CD4-positive, alpha-beta T cell (primary cell): Measurements from ENCODE around the gene KBTBD12. TPM values are rescaled to one million over a fixed set of nuclear protein-coding genes. Genes with fewer than 3 reads are reported as not detected.
"Not testable (repeated sequence)": the region's sequence is repeated elsewhere in the genome, so short reads cannot be mapped to it uniquely, and the experiment has no call there.

ENCODE experiments used
- ATAC-seq: fragments of 200-7000 bp; cut with Tn5 transposase; one replicate; pipeline ENCODE4 v1.10.0; 2022; ENCODE audit warnings: mild to moderate bottlenecking; ENCODE audit not compliant: poor library complexity
- CTCF ChIA-PET: fragments of 350-600 bp; sonication (Branson Sonifier 250); formaldehyde crosslinking; loops from one replicate; lab custom pipeline; 2021; ENCODE audit warnings: antibody characterized with exemption, inconsistent platforms; lab: Charles Lee
- POLR2A ChIA-PET: fragments of 350-600 bp; sonication (Branson Sonifier 250); formaldehyde crosslinking; loops from one replicate; lab custom pipeline; 2021; ENCODE audit warnings: antibody characterized with exemption, inconsistent platforms; lab: Charles Lee
- DNase-seq, 14 experiments: peaks; one replicate each; pipeline ENCODE4 v3.0.0-alpha.2; 2013 to 2020; ENCODE audit warnings: mixed read lengths in 2 of 14
- H3K27ac ChIP-seq, 2 donors: one replicate each; pipeline versions ENCODE4 v1.5.1 to v1.7.0; 2013; ENCODE audit warnings: low read length in 2 of 2, low read depth in 1 of 2, mild to moderate bottlenecking in 1 of 2
- H3K27me3 ChIP-seq, 2 experiments: 1 replicate in 1 of 2; 2 replicates in 1 of 2; pipeline versions ENCODE4 v1.6.1 to v1.7.0; 2013; ENCODE audit warnings: low read length in 2 of 2, control low read depth in 1 of 2, mild to moderate bottlenecking in 1 of 2, moderate library complexity in 1 of 2; ENCODE audit not compliant: insufficient read depth in 2 of 2, control insufficient read depth in 1 of 2
- H3K36me3 ChIP-seq: one replicate; pipeline ENCODE4 v1.6.1; 2013; ENCODE audit warnings: low read length, control low read depth; ENCODE audit not compliant: insufficient read depth
- H3K4me1 ChIP-seq: one replicate; pipeline ENCODE4 v1.6.1; 2013; ENCODE audit warnings: low read length, control low read depth; ENCODE audit not compliant: insufficient read depth
- H3K4me3 ChIP-seq: one replicate; pipeline ENCODE4 v1.5.1; 2013; ENCODE audit warnings: mild to moderate bottlenecking, low read length, moderate library complexity
- H3K9me3 ChIP-seq, 2 experiments: 1 replicate in 1 of 2; 2 replicates in 1 of 2; pipeline versions ENCODE4 v1.6.1 to v1.7.0; 2013; ENCODE audit warnings: low read length in 2 of 2, mild to moderate bottlenecking in 2 of 2, control low read depth in 1 of 2, moderate library complexity in 1 of 2; ENCODE audit not compliant: control insufficient read depth in 1 of 2, insufficient read depth in 1 of 2
- H3K27ac Mint-ChIP-seq: one replicate; pipeline ENCODE4 v1.8.0; 2020; ENCODE audit warnings: mixed read lengths
- H3K27me3 Mint-ChIP-seq: one replicate; pipeline ENCODE4 v1.8.0; 2021; ENCODE audit warnings: mixed read lengths
- H3K36me3 Mint-ChIP-seq: one replicate; pipeline ENCODE4 v1.8.0; 2021; ENCODE audit warnings: low read depth, mixed read lengths
- H3K4me1 Mint-ChIP-seq: one replicate; pipeline ENCODE4 v1.8.0; 2021; ENCODE audit warnings: low read depth, mixed read lengths
- H3K4me3 Mint-ChIP-seq: one replicate; pipeline ENCODE4 v1.8.0; 2020; ENCODE audit warnings: mild to moderate bottlenecking, mixed read lengths
- H3K9me3 Mint-ChIP-seq: one replicate; pipeline ENCODE4 v1.8.0; 2020; ENCODE audit warnings: mixed read lengths
- CTCF ChIP-seq: fragments of 200-600 bp; IDR thresholded peaks from one replicate; pipeline ENCODE4 v1.8.0; 2022; ENCODE audit warnings: antibody characterized with exemption, mild to moderate bottlenecking
- intact Hi-C, 2 experiments: fragments of 100-400 bp; cut with DNase I in 1 of 2; cut with micrococcal nuclease in 1 of 2; formaldehyde crosslinking; loops; one replicate each; pipeline versions ENCODE4 v1.15.1 to v1.9.0; 2023 to 2025; cut with DNase I, micrococcal nuclease
- total RNA-seq, 174 experiments: library from RNA in 2 of 174; stranded (reverse) in 2 of 174; gene quantifications; one replicate each; pipeline ENCODE4 v1.2.3 and lab custom pipeline; 2021 to 2026

Gene KBTBD12
- total RNA-seq, 2 experiments from 2014 or later = not detected

- Mint-ChIP-seq H3K4me1 (no peaks in the 10 kb centered on the region), H3K36me3 (no peaks in the 10 kb centered on the region), H3K9me3 (no peaks in the 10 kb centered on the region), H3K27me3 (no peaks in the 10 kb centered on the region), H3K4me3 (no peak overlapping the region), H3K27ac (no peak overlapping the region)
- no peak for TF ChIP-seq CTCF
- Histone ChIP-seq H3K36me3 (no peaks in the 10 kb centered on the region), H3K4me3 (no peak overlapping the region), H3K9me3 (no peaks in the 10 kb centered on the region), H3K4me1 (no peaks in the 10 kb centered on the region), H3K27me3 (peaks cover 0 to 4% of the 10 kb centered on the region in 2 experiments), H3K27ac (no peak overlapping the region)
- intact Hi-C loops = no loop called here
- no peak for ATAC-seq
- POLR2A ChIA-PET = interaction anchor here (0.6 kb wide), 1 partner anchor 578 kb away, joined by 3 read pairs; no protein-coding TSS in a partner anchor
- CTCF ChIA-PET = no interaction called here
- DNase-seq = no peak
Observed at GRCh38 chr3:127867986-127868385, 47.0 kb upstream of the KBTBD12 start.

- intact Hi-C loops = no loop called here
- Mint-ChIP-seq H3K4me3 (no peak overlapping the region), H3K36me3 (no peaks in the 10 kb centered on the region), H3K27me3 (no peaks in the 10 kb centered on the region), H3K9me3 (no peaks in the 10 kb centered on the region), H3K4me1 (no peaks in the 10 kb centered on the region), H3K27ac (no peak overlapping the region)
- Histone ChIP-seq H3K4me1 (no peaks in the 10 kb centered on the region), H3K27ac (no peak overlapping the region), H3K36me3 (no peaks in the 10 kb centered on the region), H3K27me3 (peaks cover 0 to 4% of the 10 kb centered on the region in 2 experiments), H3K4me3 (no peak overlapping the region), H3K9me3 (no peaks in the 10 kb centered on the region)
- no peak for TF ChIP-seq CTCF
- ATAC-seq (no peak), DNase-seq (no peak)
- ChIA-PET POLR2A (no interaction called here), CTCF (no interaction called here)
Observed at GRCh38 chr3:127870156-127870555, 44.9 kb upstream of the KBTBD12 start.

GRCh38 chr3:127874097-127874496 lies 40.9 kb upstream of the KBTBD12 start:
- DNase-seq, intact Hi-C loops, ATAC-seq, H3K4me1 ChIP-seq, H3K27ac ChIP-seq, H3K4me1 Mint-ChIP-seq, H3K9me3 ChIP-seq, H3K4me3 Mint-ChIP-seq, H3K36me3 Mint-ChIP-seq, H3K27ac Mint-ChIP-seq, POLR2A ChIA-PET, H3K9me3 Mint-ChIP-seq, H3K36me3 ChIP-seq, CTCF ChIA-PET, H3K27me3 Mint-ChIP-seq, H3K4me3 ChIP-seq, H3K27me3 ChIP-seq: not testable (repeated sequence)

- no peaks in the 10 kb centered on the region for H3K9me3 ChIP-seq
- Mint-ChIP-seq H3K4me1 (no peaks in the 10 kb centered on the region), H3K27me3 (peaks cover 35% of the 10 kb centered on the region), H3K36me3 (no peaks in the 10 kb centered on the region), H3K4me3 (no peak overlapping the region), H3K27ac (no peak overlapping the region), H3K9me3 (no peaks in the 10 kb centered on the region)
- DNase-seq = no peak
- peaks cover 0 to 3% of the 10 kb centered on the region in 2 experiments for H3K27me3 ChIP-seq
- no peak overlapping the region for H3K27ac ChIP-seq
- TF ChIP-seq CTCF = no peak
- ATAC-seq = no peak
- intact Hi-C loops = no loop called here
- H3K36me3 ChIP-seq = no peaks in the 10 kb centered on the region
- ChIA-PET CTCF (no interaction called here), POLR2A (no interaction called here)
- H3K4me1 ChIP-seq = no peaks in the 10 kb centered on the region
- H3K4me3 ChIP-seq = no peak overlapping the region
Observed at GRCh38 chr3:127881586-127881985, 33.4 kb upstream of the KBTBD12 start.
